Measurements from ENCODE around the gene IQGAP1. TPM values are rescaled to one million over a fixed set of nuclear protein-coding genes. Genes with fewer than 3 reads are reported as not detected.

IQGAP1 gene
- total and polyA plus RNA-seq, 9 of the 15 experiments (the other 6 are each of a cell fraction or from before 2014, with no cell fraction given), result 37.6 to 143 (median 77.7) TPM

DNA sequence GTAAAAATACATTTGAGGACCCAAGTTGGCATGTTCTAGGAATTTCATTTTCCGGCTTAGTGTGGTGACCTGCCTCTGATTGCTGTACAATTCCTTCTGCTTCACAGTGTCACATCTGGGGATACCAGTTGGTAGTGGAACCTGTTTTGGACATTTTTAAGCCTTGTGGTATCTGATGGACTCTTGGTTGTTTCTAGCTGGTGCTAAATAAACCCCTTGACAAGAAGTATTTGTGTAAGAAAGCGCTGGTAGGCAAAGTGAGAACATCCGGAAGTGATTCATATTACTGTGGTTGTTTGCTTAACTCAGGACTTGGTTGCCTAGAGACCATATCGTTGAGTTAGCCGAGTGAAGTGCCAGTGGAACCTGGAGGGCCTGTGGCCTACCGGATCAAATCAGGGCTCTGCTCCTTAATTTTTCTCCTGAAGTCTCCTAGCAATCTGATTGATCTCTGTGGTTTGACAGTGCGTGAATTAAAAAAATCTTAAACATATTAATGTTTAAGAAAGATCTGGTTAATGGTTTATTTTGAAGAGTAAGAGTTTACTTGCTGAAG, 12.8 kb downstream of the IQGAP1 start (continued):
- TF ChIP-seq, protein P1, sequence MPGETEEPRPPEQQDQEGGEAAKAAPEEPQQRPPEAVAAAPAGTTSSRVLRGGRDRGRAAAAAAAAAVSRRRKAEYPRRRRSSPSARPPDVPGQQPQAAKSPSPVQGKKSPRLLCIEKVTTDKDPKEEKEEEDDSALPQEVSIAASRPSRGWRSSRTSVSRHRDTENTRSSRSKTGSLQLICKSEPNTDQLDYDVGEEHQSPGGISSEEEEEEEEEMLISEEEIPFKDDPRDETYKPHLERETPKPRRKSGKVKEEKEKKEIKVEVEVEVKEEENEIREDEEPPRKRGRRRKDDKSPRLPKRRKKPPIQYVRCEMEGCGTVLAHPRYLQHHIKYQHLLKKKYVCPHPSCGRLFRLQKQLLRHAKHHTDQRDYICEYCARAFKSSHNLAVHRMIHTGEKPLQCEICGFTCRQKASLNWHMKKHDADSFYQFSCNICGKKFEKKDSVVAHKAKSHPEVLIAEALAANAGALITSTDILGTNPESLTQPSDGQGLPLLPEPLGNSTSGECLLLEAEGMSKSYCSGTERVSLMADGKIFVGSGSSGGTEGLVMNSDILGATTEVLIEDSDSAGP (CRISPR knock-in tag; IDR thresholded peaks at IDR 0.05), result no peak
- TF ChIP-seq NR2C1 (IDR thresholded peaks at IDR 0.05) (peak; percentile 62; the same call in 1 of the 2 replicates), NR2C1 (tag; IDR thresholded peaks at IDR 0.05) (peak; percentile 66), EP400 (IDR thresholded peaks at IDR 0.05) (no peak), LARP7 (IDR thresholded peaks at IDR 0.05) (no peak), BMI1 (IDR thresholded peaks at IDR 0.05; ENCODE audit: low read length) (peak; percentile 74), ZKSCAN8 (CRISPR knock-in tag; IDR thresholded peaks at IDR 0.05) (no peak), ETV1 (tag; conservative IDR thresholded peaks at IDR 0.05; ENCODE audit: low read depth) (peak; percentile 98), ZNF586 (CRISPR knock-in tag; conservative IDR thresholded peaks at IDR 0.05) (no peak), HDAC8 (tag; IDR thresholded peaks at IDR 0.05) (no peak), LCOR (CRISPR knock-in tag; IDR thresholded peaks at IDR 0.05) (0 out of 2 replicates have a peak, but pooled peaks have one; percentile 24)
- TF ChIP-seq, protein P2, sequence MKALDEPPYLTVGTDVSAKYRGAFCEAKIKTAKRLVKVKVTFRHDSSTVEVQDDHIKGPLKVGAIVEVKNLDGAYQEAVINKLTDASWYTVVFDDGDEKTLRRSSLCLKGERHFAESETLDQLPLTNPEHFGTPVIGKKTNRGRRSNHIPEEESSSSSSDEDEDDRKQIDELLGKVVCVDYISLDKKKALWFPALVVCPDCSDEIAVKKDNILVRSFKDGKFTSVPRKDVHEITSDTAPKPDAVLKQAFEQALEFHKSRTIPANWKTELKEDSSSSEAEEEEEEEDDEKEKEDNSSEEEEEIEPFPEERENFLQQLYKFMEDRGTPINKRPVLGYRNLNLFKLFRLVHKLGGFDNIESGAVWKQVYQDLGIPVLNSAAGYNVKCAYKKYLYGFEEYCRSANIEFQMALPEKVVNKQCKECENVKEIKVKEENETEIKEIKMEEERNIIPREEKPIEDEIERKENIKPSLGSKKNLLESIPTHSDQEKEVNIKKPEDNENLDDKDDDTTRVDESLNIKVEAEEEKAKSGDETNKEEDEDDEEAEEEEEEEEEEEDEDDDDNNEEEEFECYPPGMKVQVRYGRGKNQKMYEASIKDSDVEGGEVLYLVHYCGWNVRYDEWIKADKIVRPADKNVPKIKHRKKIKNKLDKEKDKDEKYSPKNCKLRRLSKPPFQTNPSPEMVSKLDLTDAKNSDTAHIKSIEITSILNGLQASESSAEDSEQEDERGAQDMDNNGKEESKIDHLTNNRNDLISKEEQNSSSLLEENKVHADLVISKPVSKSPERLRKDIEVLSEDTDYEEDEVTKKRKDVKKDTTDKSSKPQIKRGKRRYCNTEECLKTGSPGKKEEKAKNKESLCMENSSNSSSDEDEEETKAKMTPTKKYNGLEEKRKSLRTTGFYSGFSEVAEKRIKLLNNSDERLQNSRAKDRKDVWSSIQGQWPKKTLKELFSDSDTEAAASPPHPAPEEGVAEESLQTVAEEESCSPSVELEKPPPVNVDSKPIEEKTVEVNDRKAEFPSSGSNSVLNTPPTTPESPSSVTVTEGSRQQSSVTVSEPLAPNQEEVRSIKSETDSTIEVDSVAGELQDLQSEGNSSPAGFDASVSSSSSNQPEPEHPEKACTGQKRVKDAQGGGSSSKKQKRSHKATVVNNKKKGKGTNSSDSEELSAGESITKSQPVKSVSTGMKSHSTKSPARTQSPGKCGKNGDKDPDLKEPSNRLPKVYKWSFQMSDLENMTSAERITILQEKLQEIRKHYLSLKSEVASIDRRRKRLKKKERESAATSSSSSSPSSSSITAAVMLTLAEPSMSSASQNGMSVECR (CRISPR knock-in tag; IDR thresholded peaks at IDR 0.05), result no peak
- TF ChIP-seq, protein P3, sequence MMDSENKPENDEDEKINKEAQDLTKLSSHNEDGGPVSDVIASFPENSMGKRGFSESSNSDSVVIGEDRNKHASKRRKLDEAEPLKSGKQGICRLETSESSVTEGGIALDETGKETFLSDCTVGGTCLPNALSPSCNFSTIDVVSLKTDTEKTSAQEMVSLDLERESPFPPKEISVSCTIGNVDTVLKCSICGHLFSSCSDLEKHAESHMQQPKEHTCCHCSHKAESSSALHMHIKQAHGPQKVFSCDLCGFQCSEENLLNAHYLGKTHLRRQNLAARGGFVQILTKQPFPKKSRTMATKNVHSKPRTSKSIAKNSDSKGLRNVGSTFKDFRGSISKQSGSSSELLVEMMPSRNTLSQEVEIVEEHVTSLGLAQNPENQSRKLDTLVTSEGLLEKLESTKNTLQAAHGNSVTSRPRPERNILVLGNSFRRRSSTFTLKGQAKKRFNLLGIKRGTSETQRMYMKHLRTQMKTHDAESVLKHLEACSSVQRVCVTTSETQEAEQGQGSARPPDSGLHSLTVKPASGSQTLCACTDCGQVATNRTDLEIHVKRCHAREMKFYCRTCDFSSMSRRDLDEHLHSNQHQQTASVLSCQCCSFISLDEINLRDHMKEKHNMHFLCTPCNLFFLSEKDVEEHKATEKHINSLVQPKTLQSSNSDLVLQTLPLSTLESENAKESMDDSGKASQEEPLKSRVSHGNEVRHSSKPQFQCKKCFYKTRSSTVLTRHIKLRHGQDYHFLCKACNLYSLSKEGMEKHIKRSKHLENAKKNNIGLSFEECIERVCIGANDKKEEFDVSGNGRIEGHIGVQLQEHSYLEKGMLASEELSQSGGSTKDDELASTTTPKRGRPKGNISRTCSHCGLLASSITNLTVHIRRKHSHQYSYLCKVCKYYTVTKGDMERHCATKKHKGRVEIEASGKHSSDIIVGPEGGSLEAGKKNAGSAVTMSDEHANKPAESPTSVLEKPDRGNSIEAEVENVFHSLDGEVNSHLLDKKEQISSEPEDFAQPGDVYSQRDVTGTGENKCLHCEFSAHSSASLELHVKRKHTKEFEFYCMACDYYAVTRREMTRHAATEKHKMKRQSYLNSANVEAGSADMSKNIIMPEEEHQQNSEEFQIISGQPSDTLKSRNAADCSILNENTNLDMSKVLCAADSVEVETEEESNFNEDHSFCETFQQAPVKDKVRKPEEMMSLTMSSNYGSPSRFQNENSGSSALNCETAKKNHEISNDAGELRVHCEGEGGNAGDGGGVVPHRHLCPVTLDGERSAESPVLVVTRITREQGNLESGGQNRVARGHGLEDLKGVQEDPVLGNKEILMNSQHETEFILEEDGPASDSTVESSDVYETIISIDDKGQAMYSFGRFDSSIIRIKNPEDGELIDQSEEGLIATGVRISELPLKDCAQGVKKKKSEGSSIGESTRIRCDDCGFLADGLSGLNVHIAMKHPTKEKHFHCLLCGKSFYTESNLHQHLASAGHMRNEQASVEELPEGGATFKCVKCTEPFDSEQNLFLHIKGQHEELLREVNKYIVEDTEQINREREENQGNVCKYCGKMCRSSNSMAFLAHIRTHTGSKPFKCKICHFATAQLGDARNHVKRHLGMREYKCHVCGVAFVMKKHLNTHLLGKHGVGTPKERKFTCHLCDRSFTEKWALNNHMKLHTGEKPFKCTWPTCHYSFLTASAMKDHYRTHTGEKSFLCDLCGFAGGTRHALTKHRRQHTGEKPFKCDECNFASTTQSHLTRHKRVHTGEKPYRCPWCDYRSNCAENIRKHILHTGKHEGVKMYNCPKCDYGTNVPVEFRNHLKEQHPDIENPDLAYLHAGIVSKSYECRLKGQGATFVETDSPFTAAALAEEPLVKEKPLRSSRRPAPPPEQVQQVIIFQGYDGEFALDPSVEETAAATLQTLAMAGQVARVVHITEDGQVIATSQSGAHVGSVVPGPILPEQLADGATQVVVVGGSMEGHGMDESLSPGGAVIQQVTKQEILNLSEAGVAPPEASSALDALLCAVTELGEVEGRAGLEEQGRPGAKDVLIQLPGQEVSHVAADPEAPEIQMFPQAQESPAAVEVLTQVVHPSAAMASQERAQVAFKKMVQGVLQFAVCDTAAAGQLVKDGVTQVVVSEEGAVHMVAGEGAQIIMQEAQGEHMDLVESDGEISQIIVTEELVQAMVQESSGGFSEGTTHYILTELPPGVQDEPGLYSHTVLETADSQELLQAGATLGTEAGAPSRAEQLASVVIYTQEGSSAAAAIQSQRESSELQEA (IDR thresholded peaks at IDR 0.05; ENCODE audit: low read depth), result peak; percentile 73
- TF ChIP-seq, protein P4, sequence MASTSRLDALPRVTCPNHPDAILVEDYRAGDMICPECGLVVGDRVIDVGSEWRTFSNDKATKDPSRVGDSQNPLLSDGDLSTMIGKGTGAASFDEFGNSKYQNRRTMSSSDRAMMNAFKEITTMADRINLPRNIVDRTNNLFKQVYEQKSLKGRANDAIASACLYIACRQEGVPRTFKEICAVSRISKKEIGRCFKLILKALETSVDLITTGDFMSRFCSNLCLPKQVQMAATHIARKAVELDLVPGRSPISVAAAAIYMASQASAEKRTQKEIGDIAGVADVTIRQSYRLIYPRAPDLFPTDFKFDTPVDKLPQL (IDR thresholded peaks at IDR 0.05; ENCODE audit: extremely low read depth, insufficient read length), result no peak
